GM19328 (cell line): ENCODE measurements around the gene BNC2.

ENCODE experiments used
- ATAC-seq: cut with Tn5 transposase; IDR thresholded peaks from one replicate; pipeline ENCODE4 v1.9.1; 2021; ENCODE audit warnings: mild to moderate bottlenecking, moderate library complexity; ENCODE audit not compliant: unreplicated experiment

Gene BNC2

GRCh38 chr9:16869882-16870595 lies 431 bp downstream of the BNC2 start:
- no peak for ATAC-seq

- ATAC-seq, result no peak
Observed at GRCh38 chr9:16869131-16869881, 1.2 kb downstream of the BNC2 start.

- ATAC-seq, result no peak
Observed at GRCh38 chr9:16868701-16869100, 1.8 kb downstream of the BNC2 start.

GRCh38 chr9:16867576-16868311 lies 2.7 kb downstream of the BNC2 start:
- no peak for ATAC-seq

GRCh38 chr9:16866587-16866986 lies 3.9 kb downstream of the BNC2 start:
- no peak for ATAC-seq

GRCh38 chr9:16864649-16865434 lies 5.6 kb downstream of the BNC2 start:
- no peak for ATAC-seq

- no peak for ATAC-seq
Observed at GRCh38 chr9:16848179-16848578, 22.3 kb downstream of the BNC2 start.

- ATAC-seq, result no peak
Observed at GRCh38 chr9:16846986-16847385, 23.5 kb downstream of the BNC2 start.

- ATAC-seq, result no peak
Observed at GRCh38 chr9:16846367-16846766, 24.1 kb downstream of the BNC2 start.

GRCh38 chr9:16834817-16835216 lies 35.7 kb downstream of the BNC2 start:
- ATAC-seq, result no peak

- ATAC-seq, result no peak
Observed at GRCh38 chr9:16833296-16833835, 37.1 kb downstream of the BNC2 start.

GRCh38 chr9:16832101-16832500 lies 38.4 kb downstream of the BNC2 start:
- ATAC-seq, result no peak

- ATAC-seq, result no peak
Observed at GRCh38 chr9:16830806-16831205, 39.7 kb downstream of the BNC2 start.

- no peak for ATAC-seq
Observed at GRCh38 chr9:16828340-16829281, 41.9 kb downstream of the BNC2 start.

GRCh38 chr9:16825971-16826625 lies 44.4 kb downstream of the BNC2 start:
- ATAC-seq, result no peak

GRCh38 chr9:16825331-16825725 lies 45.1 kb downstream of the BNC2 start:
- no peak for ATAC-seq

GRCh38 chr9:16824545-16825330 lies 45.7 kb downstream of the BNC2 start:
- ATAC-seq, result no peak

- ATAC-seq, result no peak
Observed at GRCh38 chr9:16823906-16824305, 46.6 kb downstream of the BNC2 start.
